Panc1 (cell line): Measurements from ENCODE around the gene MYB. TPM values are rescaled to one million over a fixed set of nuclear protein-coding genes. Genes with fewer than 3 reads are reported as not detected.
"Not testable (repeated sequence)": the region's sequence is repeated elsewhere in the genome, so short reads cannot be mapped to it uniquely, and the experiment has no call there.

ENCODE experiments used
- ATAC-seq: fragments of 200-7000 bp; cut with Tn5 transposase; 2 replicates; pipeline ENCODE4 v1.9.1; 2020; ENCODE audit warnings: mild to moderate bottlenecking, moderate library complexity
- BruUV-seq: library from RNA; stranded (reverse); fragments of 400-500 nt; replicated peaks from 2 replicates; lab custom pipeline; 2021; lab: Mats Ljungman, UMichigan
- CTCF ChIA-PET: fragments of 300-600 bp; sonication (Branson Sonifier 250); formaldehyde crosslinking; loops from one replicate; lab custom pipeline; 2022; ENCODE audit warnings: antibody characterized with exemption; lab: Charles Lee
- POLR2A ChIA-PET: fragments of 300-600 bp; sonication (Branson Sonifier 250); formaldehyde crosslinking; loops from one replicate; lab custom pipeline; 2022; ENCODE audit warnings: antibody characterized with exemption; lab: Charles Lee
- DNase-seq: peaks from one replicate; pipeline ENCODE4 v3.0.0-alpha.2; 2010; ENCODE audit warnings: low read depth, low spot score
- H3K27ac ChIP-seq: 2 replicates; pipeline ENCODE4 v1.5.1; 2011; ENCODE audit warnings: mild to moderate bottlenecking, low read length, inconsistent platforms
- H3K27me3 ChIP-seq: fragments of 200-500 bp; sonication (Bioruptor generic); 2 replicates; pipeline ENCODE4 v1.6.0; 2014; ENCODE audit warnings: low read length, inconsistent platforms; ENCODE audit not compliant: control insufficient read depth, insufficient read depth
- H3K36me3 ChIP-seq: fragments of 200-500 bp; sonication (Bioruptor generic); 2 replicates; pipeline ENCODE4 v1.5.1; 2014; ENCODE audit warnings: inconsistent platforms, mild to moderate bottlenecking, low read length, moderate library complexity; ENCODE audit not compliant: control insufficient read depth, insufficient read depth
- H3K4me1 ChIP-seq: 2 replicates; pipeline ENCODE4 v1.5.1; 2011; ENCODE audit warnings: inconsistent platforms, mild to moderate bottlenecking, low read length, moderate library complexity; ENCODE audit not compliant: control insufficient read depth, insufficient read depth
- H3K4me3 ChIP-seq, 2 experiments: 2 replicates each; pipeline ENCODE4 v1.5.1; 2011 to 2012; ENCODE audit warnings: low read depth in 2 of 2, low read length in 2 of 2, mild to moderate bottlenecking in 2 of 2, inconsistent platforms in 1 of 2, moderate library complexity in 1 of 2
- H3K9me3 ChIP-seq: fragments of 200-500 bp; sonication (Bioruptor generic); 2 replicates; pipeline ENCODE4 v1.5.1; 2014; ENCODE audit warnings: low read depth, mild to moderate bottlenecking, inconsistent platforms, low read length, moderate library complexity; ENCODE audit not compliant: control insufficient read depth, insufficient read depth
- POLR2AphosphoS5 ChIP-seq: IDR thresholded peaks from 2 replicates; pipeline ENCODE4 v1.6.1; 2012; ENCODE audit warnings: mild to moderate bottlenecking, low read depth, low read length, moderate library complexity
- REST ChIP-seq, 2 experiments: IDR thresholded peaks; 2 replicates each; pipeline ENCODE4 v1.6.1; 2011 to 2012; ENCODE audit warnings: low read depth in 2 of 2, control low read depth in 1 of 2, low read length in 1 of 2, mild to moderate bottlenecking in 1 of 2, moderate library complexity in 1 of 2; ENCODE audit not compliant: insufficient read depth in 1 of 2
- SIN3A ChIP-seq: IDR thresholded peaks from 2 replicates; pipeline ENCODE4 v1.6.1; 2012; ENCODE audit warnings: low read depth, mild to moderate bottlenecking, low read length, moderate library complexity, borderline replicate concordance; ENCODE audit not compliant: insufficient read depth
- TCF7L2 ChIP-seq: IDR thresholded peaks from 2 replicates; pipeline ENCODE4 v1.6.1; 2011; ENCODE audit warnings: mild to moderate bottlenecking, low read depth, low read length, inconsistent platforms
- in situ Hi-C: cut with HindIII; loops from 2 replicates; pipeline ENCODE4 v1.10.0; 2016; ENCODE audit warnings: low sequenced_read_pairs, low pct_unique_long_range_greater_than_20kb
- intact Hi-C: fragments of 100-400 bp; cut with micrococcal nuclease; formaldehyde crosslinking; loops from one replicate; pipeline ENCODE4 v1.10.0; 2022; ENCODE audit not compliant: unreplicated experiment
- total RNA-seq: library from RNA; stranded (reverse); gene quantifications from one replicate; pipeline ENCODE4 v1.2.1, GENCODE V29; 2021; ENCODE audit not compliant: unreplicated experiment
- TF ChIP-seq, protein P1 (sequence below): fragments of 450-650 bp; IDR thresholded peaks from 2 replicates; pipeline ENCODE4 v1.5.1; 2017; ENCODE audit warnings: mild to moderate bottlenecking

MYB gene
- total RNA-seq, 1 experiment from 2014 or later = 1.3 TPM

DNA sequence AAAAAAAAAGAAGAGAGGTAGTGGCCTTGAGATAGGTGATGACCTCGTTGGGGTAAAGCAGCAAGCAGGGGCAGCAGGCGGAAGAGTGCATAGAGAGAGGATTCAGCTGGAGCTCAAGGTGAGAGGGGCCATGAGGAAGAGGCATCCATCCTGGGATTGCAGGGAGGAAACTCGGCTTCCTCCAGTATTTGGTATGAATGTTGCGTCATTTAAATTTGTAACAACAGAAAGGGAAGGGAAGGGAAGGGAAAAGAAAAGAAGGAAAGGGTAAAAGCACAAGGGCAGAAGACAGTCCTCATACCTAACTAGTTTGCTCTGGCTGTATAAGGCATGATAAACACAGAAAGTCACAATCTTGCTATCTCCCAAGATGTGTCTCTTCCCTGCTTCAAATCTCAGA, 39.9 kb upstream of the MYB start:
- in situ Hi-C loops = no loop called here
- H3K27me3 ChIP-seq = 0 out of 2 replicates have a peak, but pooled peaks cover 6% of the 10 kb centered on the region
- DNase-seq = no peak
- POLR2A ChIA-PET = no interaction called here
- CTCF ChIA-PET = interaction anchor here (0.6 kb wide), 1 partner anchor 43 kb away, joined by 5 read pairs; no protein-coding TSS in a partner anchor
- BruUV-seq = no TSS peak
- TF ChIP-seq REST (IDR thresholded peaks at IDR 0.05; ENCODE audit: insufficient read depth in 1 of 2, low read depth in 2 of 2, low read length in 1 of 2) = no peak
- no peak overlapping the region for H3K27ac ChIP-seq
- intact Hi-C loops = no loop called here
- no peaks in the 10 kb centered on the region for H3K4me1 ChIP-seq
- no peaks in the 10 kb centered on the region for H3K36me3 ChIP-seq
- ATAC-seq = no peak
- H3K9me3 ChIP-seq = no peaks in the 10 kb centered on the region
- no peak overlapping the region for H3K4me3 ChIP-seq

GRCh38 chr6:135141728-135142127, 39.4 kb upstream of the MYB start:
- Histone ChIP-seq H3K9me3 (no peaks in the 10 kb centered on the region), H3K4me1 (no peaks in the 10 kb centered on the region), H3K4me3 (no peak overlapping the region), H3K27ac (no peak overlapping the region), H3K36me3 (no peaks in the 10 kb centered on the region), H3K27me3 (0 out of 2 replicates have a peak, but pooled peaks cover 6% of the 10 kb centered on the region)
- in situ Hi-C loops = no loop called here
- ChIA-PET POLR2A (no interaction called here), CTCF (no interaction called here)
- ATAC-seq (no peak), DNase-seq (no peak)
- BruUV-seq = no TSS peak
- TF ChIP-seq, protein P1, sequence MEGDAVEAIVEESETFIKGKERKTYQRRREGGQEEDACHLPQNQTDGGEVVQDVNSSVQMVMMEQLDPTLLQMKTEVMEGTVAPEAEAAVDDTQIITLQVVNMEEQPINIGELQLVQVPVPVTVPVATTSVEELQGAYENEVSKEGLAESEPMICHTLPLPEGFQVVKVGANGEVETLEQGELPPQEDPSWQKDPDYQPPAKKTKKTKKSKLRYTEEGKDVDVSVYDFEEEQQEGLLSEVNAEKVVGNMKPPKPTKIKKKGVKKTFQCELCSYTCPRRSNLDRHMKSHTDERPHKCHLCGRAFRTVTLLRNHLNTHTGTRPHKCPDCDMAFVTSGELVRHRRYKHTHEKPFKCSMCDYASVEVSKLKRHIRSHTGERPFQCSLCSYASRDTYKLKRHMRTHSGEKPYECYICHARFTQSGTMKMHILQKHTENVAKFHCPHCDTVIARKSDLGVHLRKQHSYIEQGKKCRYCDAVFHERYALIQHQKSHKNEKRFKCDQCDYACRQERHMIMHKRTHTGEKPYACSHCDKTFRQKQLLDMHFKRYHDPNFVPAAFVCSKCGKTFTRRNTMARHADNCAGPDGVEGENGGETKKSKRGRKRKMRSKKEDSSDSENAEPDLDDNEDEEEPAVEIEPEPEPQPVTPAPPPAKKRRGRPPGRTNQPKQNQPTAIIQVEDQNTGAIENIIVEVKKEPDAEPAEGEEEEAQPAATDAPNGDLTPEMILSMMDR = no peak
- no peak for TF ChIP-seq TCF7L2
- no peak for TF ChIP-seq POLR2AphosphoS5
- TF ChIP-seq REST (IDR thresholded peaks at IDR 0.05; ENCODE audit: insufficient read depth in 1 of 2, low read depth in 2 of 2, low read length in 1 of 2) = no peak
- no peak for TF ChIP-seq SIN3A
- intact Hi-C loops = no loop called here

DNA sequence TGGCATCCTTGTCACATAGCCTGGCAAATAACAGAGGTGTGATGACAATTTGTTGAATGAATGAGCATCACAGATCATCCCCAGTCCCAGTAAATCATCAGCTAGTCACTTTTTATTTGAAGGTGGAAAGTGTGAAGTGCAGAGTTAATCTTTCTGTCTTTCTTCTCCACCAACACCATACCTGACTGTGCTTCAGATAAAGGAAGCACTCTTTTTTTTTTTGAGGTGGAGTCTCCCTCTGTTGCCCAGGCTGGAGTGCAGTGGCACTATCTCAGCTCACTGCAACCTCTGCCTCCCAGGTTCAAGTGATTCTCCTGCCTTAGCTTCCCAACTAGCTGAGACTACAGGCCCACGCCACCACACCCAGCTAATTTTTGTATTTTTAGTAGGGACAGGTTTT, 38.9 kb upstream of the MYB start:
- H3K4me3 ChIP-seq, H3K27me3 ChIP-seq, intact Hi-C loops, BruUV-seq, in situ Hi-C loops, H3K9me3 ChIP-seq, CTCF ChIA-PET, H3K36me3 ChIP-seq, DNase-seq, ATAC-seq, POLR2A ChIA-PET, H3K4me1 ChIP-seq, H3K27ac ChIP-seq: not testable (repeated sequence)
